GM18858 (cell line): ENCODE measurements around the gene F9.
"Not testable (repeated sequence)": the region's sequence is repeated elsewhere in the genome, so short reads cannot be mapped to it uniquely, and the experiment has no call there.

ENCODE experiments used
- ATAC-seq: cut with Tn5 transposase; IDR thresholded peaks from one replicate; pipeline ENCODE4 v1.9.1; 2021; ENCODE audit not compliant: unreplicated experiment

Gene F9

DNA sequence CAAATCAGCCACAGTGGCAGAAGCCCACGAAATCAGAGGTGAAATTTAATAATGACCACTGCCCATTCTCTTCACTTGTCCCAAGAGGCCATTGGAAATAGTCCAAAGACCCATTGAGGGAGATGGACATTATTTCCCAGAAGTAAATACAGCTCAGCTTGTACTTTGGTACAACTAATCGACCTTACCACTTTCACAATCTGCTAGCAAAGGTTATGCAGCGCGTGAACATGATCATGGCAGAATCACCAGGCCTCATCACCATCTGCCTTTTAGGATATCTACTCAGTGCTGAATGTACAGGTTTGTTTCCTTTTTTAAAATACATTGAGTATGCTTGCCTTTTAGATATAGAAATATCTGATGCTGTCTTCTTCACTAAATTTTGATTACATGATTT, at the start of gene F9:
Gene F9, plus strand, starts transcription at position 190 of the 400 bp plus-strand sequence. Its CDS starts 26 bp downstream, at position 216.
- ATAC-seq, result no peak

DNA sequence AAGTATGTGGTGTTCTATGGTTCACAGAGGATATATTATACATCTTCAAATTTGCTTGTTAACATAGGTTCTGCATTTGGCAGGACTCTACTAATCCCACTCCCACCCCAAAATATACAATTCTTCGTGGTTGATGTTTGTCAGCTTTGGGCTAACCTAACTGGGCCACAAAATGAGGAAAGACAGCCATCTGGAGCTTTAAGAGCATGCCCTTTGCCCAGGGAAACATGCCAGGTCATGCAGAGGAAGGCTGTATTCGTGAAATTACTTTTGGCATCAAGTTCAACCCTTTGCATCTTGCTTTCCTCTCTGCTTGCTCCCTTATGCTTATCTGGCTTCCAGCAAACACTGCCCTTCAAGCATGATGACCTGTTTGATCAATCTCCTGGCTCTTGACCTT, 46.8 kb upstream of the F9 start:
- no peak for ATAC-seq

DNA sequence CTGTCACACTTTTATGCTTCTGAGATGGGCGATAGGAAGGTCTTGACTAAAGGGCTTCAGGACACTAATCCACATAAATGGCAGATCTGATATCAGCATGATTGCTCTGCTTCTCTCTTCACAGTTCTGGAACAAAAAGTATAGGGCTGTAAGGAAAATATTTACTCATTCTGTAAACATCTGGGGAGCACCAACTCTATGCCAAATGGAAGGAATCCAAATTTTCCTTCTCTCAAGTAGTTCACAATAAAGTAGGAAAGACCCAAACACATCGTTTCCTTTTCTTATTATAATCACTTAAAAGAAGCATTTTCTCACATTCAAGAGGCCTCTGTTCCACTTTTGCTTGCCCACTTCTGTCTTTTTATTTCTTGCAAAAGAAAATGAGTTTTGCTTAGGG, 45.9 kb upstream of the F9 start:
- no peak for ATAC-seq

DNA sequence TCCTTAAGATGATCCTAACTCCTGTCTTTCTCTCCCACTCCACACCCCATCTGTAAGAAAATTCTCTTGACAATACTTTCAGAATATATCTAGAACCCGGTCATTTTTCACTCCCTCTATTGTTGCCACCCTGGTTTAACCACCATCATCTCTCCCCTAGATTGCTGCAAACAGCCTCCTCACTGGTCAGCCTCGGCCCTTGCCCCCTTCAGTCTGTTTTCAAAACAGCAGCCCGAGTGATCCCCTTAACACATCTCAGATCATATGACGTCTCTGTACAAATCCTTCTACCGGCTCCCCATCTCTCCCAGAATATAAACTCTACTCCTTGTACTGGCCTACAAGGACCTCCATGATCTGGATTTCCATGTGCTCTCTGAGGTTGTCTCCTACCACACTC, 35.2 kb upstream of the F9 start:
- ATAC-seq, result no peak

DNA sequence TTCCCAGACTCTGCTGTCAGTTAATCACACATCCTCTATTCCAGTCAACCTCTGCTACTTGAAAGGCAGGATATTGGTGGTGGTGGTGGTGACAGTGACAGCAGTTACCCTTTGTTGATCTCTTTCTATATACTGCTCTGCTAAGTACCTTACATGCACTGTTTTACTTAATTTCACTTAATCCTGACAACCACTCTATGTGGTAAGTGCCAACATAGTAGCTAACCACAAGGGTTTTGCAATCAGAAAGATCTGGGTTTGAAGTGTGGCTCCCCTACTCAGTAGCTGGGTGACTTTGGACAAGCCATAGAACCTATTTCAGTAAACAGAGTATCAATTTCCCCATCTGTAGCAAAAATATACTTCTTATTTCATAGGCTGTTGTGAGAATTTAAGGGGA, 24.2 kb upstream of the F9 start:
- no peak for ATAC-seq

DNA sequence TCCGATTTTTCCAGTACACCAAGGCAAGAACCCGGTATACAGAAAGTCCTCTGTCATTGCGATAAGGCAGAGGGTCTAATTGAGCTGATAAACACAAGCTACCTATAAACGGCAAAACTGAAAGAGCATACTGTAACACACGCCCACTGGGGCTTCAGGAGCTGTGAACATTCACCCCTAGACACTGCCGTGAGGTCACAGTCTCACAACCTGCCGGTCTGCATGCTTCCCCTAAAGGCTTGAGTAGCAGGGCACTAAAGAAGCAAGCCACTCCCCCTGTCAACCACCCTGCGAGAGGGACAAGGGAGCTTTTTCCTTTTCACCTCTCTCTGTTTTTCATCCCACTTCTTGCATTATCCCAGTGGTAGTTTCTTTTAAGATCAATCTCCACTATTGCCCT, 22.4 kb upstream of the F9 start:
- no peak for ATAC-seq

DNA sequence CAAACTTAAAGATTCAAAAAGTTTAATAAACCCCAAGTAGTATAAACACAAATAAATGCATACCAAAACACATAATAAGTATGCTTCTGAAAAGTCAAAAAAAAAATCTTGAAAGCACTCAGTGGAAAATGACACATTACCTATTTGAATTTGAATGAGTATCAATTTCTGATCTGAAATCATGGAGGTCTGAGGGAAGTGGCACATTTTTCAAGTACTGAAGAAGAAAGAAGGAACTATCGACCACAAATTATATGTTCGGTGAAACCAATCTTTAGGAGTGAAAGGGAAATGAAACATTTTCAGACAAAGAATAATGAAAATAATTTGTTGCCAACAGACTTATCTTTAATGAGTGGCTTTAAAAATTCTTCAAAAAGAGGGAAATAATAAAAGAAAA, 12.1 kb upstream of the F9 start:
- ATAC-seq, result peak; percentile 42

DNA sequence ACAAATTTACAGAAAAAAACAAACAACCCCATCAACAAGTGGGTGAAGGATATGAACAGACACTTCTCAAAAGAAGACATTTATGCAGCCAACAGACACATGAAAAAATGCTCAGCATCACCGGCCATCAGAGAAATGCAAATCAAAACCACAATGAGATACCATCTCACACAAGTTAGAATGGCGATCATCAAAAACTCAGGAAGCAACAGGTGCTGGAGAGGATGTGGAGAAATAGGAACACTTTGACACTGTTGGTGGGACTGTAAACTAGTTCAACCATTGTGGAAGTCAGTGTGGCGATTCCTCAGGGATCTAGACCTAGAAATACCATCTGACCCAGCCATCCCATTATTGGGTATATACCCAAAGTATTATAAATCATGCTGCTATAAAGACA, 1.7 kb upstream of the F9 start:
- not testable (repeated sequence) for ATAC-seq

DNA sequence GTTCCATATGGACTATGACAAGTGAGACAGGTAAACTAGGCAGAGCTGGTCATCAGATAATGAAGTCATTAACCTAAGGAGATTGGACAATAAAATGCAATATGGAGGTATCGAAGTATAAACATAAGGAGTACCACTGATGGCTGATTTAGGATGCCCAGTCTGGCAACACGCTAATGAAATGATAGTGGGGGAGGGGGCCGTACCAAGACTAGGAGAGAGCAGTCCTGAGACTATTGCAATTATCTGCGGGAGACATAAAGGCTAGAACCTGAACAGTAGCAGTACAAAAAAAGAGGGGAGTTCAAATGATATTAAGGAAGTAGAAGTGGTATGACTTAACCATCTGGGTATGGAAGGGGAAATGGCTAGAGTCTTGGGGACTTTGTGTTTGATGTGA, 2.3 kb downstream of the F9 start:
- no peak for ATAC-seq

DNA sequence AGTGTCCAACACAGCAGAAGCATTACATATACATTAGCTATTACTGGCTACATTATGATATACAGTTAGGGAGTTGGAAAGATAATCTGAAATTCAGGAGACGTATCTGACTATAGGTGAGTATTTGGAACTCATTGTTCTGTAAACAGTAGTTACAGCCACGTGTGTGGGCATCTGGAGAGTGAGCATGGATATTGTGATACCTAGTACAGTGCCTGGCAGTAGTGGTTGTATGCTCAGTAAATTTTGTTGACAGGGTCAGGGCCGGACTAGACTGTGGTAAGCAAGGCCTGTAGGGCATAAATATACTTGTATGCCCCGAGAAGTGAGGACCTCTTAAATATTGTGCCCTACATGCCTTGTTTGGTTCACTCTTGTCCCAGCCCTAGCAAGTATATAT, 2.9 kb downstream of the F9 start:
- no peak for ATAC-seq

DNA sequence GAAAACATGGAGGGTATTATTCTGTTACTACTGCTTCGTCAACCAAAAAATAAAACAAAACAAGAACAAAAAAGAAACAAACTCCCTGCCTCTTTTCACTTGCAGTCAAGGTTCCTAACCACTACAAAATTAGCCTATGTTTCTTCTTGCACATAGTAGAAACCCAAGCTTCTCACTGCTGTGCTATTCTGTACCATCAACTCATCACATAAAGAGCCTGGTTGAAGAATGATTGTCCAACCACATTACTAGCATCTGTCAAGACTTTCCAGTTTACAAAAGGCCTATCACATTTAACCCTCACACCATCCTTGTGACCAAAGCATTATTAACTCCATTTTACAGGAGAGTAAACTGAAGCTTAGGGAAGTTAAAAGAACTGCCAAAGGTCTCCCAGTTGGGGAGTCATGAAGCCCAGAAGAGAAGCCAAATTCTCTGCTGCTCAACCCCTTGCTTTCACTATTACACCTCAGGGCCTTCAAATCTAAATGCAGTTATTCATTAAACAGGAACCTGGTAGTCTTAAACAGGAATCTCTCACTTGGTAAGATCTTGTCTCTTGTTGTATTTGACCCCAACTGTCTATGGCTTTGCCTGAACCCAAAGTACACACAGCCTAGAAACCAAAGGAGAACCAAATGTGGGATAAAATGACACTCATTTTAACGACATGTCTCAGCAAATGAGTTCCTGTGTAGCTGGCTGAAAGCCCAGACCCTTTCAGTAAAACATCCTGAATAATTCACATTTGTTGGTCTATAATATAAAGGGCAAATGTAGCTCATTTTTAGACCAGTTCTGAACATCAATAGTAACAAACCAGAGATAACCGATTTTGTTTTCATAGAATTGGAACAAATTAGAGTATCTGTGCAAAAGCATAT, 8.6 kb downstream of the F9 start:
- no peak for ATAC-seq

DNA sequence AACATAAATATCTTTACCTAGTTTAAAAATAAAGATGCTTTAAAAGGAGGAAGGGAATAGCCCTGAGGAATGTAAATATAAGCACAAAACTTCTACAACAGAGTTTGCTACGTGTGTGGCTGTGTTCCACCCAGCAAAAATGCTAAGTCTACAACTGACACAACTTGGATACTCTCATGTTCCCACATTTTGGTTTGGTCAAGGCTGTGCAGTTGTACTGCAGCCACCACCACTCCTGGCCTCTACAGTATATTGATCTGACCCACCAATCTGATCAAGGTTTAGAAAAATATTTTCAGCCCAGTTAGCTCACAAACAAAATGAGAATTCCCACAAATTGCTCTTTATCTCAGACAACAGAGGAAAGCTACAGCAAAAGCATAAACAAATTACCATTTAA, 12.1 kb downstream of the F9 start:
- no peak for ATAC-seq

DNA sequence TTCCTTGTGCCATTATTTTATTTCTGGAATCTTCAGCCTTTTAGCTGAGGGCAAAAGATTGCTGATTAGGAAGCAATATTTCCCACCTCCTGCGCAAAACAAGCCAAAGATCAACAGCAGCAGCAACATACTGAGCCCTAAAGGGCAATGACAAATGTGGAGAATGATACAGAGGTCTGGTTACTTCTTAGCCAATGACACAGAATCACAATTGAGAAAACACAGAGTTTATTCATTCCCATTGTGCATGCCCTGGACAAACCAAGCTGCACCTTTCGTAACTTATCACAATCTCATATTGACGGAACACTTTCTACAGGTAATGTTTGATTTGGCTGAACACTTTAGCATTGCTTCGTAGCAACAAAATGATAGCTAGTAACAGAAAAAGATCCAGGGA, 13.4 kb downstream of the F9 start:
- ATAC-seq, result no peak

DNA sequence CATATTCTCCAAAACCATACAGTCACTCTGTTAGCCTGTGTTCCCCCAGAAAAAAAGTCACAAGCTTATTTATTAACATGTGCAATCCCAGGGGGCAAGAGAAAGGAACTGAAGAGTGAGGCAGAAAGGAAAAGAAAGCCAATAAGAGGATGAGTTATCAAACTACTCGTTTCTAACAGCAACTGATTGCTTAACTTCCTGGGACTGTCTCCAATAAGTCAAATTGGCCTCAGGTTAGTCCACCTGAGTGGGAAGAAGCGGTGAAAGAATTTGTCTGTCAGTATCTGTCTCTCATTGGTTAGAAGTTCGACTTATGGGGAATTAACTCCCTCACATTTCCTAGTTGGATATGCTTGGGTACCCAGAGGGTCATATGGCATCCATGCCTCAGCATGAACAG, 14.1 kb downstream of the F9 start:
- no peak for ATAC-seq

DNA sequence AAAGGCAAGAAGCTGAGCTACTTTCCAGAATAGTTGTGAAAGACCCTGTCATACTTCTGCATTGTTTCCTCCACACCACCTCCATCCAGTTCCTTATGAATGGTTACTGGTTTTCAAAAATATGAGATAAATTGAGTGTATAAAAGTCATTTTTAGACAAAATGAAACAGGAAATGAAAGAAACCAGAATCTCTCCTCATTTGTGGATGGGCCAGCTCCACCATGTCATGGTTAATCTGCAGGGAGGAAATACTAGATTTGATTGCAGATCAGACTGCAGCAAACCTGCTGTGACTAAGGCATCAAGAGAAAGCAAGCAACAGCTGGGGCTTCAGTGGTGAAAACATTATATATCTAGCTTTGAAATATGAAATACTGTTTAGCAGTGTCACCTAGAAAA, 23.8 kb downstream of the F9 start:
- ATAC-seq, result peak; percentile 16

DNA sequence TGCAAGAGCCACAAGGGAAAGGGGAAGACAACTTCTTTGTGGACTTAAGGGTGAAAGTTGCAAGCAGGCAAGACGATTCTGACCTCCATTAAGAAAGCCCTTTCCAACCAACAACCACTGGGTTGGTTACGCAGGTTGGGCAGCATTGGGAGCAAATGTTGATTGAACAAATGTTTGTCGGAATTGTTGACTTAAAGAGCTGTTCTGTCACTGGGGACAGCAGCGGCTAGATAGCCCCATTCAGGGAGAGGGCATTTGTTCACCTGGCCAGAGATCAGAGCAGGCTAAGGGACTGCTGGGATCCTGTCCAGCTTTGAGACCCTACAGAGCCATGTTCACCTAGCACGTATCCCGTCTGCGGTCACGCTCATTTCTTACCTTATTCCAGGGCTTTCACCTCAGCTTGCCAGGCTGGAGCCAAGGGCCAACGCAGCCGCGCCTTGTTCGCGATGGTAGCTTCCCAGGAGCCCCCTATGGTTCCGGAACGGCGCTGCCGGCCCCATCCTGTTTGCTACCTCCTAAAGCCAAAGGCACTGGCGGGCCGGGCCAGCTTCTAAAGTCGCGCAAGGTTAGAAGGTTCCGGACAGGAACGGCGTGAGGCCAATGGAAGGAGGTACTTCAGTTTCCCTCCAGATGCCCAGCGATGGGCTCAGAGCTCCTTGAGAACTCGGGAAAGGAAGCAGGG, 24.6 kb downstream of the F9 start:
- no peak for ATAC-seq

DNA sequence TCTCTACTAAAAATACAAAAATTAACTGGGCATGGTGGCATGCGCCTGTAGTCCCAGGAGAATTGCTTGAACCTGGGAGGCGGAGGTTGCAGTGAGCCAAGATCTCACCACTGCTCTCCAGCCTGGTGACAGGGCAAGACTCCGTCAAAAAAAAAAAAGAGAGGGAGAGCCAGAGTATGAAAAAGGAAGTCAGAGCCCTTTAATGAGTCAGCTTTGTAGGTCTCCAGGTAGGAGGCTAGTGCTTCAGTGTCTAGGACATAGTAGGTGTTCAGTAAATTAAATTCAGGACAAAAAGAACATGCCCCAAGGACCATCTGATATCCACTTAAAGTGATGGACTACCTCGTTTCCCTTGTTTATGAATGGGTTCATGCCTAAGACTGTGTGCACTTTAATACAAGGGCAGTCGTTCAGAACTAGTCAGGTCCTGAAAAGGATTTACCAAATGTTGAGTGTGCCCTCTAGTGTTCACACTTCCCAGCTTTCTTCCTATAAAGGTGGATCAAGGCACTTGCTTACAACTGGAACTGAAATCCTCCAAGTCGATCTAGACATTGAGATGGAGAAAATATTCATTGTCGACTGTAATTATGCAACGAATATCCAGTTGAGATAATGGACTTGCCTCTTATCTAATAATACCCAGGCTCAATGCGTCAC, 29.0 kb downstream of the F9 start:
- peak; percentile 81 for ATAC-seq

DNA sequence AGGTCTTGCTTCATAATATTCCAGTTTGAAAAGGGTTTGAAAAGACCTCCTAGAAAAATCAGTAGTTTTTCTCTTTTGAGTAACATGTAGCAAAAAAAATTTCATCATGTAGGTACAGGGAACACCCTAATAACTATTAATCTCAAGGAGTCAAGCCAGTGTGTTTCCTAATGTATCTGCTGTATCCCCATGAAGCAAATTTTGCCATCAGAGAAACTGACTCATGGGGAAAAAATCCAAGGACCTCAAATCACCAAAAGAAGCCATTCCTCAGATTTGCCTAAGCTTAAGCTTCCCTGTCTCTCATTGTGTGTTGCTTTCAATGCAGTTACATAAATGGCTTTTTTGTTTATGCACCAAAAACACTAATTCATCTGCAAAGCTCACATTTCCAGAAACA, 29.7 kb downstream of the F9 start:
- ATAC-seq, result no peak

DNA sequence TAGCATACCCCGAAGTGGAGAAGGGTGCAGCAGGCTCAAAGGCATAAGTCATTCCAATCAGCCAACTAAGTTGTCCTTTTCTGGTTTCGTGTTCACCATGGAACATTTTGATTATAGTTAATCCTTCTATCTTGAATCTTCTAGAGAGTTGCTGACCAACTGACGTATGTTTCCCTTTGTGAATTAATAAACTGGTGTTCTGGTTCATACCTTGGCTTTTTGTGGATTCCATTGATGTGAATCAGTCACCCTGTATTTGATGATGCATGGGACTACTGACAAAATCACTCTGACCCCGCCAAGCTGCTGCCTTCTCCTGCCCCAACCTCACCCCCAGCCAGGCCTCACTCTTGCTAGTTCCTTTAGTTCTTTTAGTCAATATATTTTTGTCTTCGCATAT, 32.7 kb downstream of the F9 start:
- ATAC-seq, result no peak

DNA sequence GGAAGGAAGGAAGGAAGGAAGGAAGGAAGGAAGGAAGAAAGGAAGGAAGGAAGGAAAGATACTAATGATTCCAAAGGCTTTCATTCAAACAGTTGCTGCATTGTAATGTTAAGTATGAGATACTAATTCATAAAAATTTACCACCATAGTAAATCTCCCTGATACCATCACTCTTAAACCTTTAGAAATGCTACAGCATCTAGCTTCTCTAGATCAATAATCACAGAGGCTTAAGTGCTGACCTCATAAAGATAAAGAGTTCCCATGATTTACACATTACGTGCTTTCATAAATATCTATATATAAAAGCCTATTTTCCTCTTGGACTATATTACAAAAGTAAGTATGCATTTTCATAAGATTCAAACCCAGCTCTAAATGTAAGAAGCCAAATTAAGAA, 36.4 kb downstream of the F9 start:
- no peak for ATAC-seq

DNA sequence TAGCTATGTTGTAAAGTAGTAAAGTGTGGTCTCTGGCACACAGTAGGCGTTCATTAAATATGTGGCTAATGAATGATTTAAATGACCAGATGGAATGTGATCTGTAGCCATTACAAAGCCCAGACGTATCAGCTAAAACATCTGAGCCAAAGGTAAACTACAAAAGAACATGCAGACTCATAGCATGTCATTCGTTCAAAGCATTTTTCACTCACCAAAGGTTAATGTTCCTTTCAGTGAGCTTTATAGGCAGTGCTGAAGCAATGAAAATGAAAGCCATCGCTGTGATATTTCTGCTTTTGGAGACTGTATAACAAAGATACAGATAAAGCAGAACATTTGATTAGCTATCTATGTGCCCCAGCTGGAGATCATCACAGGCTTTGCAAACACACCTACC, 50.5 kb downstream of the F9 start:
- no peak for ATAC-seq

DNA sequence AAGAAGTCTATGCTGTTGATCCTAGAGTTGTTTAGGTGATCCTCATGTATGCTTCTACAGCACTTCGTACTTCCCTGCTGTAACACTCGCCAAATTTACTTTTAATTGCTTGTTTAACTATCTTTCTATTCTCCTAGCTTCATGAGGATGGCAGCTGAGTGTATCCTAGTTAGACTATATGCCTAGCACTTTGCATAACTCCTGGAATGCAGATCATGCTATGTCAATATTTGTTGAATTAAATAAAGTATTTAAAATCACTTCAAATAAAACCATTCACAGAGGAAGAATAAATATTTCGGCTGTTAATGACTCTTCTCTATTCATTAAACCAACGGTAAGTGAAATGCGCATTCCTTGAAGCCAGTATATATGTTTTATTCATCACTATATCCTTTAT, 55.1 kb downstream of the F9 start:
- ATAC-seq, result no peak
